IMR-90 (cell line): ENCODE results near the gene LENEP. TPM values are rescaled to one million over a fixed set of nuclear protein-coding genes. Genes with fewer than 3 reads are reported as not detected.

Experiments
- ATAC-seq: fragments of 200-7000 bp; cut with Tn5 transposase; 2 replicates; pipeline ENCODE4 v1.9.1; 2020; ENCODE audit warnings: low read depth, mild to moderate bottlenecking, moderate library complexity
- BruUV-seq: library from RNA; stranded (reverse); fragments of 400-500 nt; replicated peaks from 2 replicates; lab custom pipeline; 2021; lab: Mats Ljungman, UMichigan
- CTCF ChIA-PET: fragments of 300-600 bp; formaldehyde crosslinking; extraction: SDS; loops from one replicate; lab custom pipeline; 2021; ENCODE audit warnings: antibody characterized with exemption; lab: Yijun Ruan, JAX
- POLR2A ChIA-PET: fragments of 300-600 bp; sonication (Branson Sonifier 250); formaldehyde crosslinking; loops from one replicate; lab custom pipeline; 2022; ENCODE audit warnings: antibody characterized with exemption; ENCODE audit not compliant: unreplicated experiment; lab: Charles Lee
- DNase-seq: peaks from one replicate; pipeline ENCODE4 v3.0.0; 2013
- H2AFZ ChIP-seq: replicated peaks from 2 replicates; pipeline ENCODE3; 2013; ENCODE audit warnings: low read length, mild to moderate bottlenecking; ENCODE audit not compliant: poor library complexity
- H2AK5ac ChIP-seq: 2 replicates; pipeline ENCODE4 v1.6.1; 2013; ENCODE audit warnings: low read depth, low read length, inconsistent platforms
- H2AK9ac ChIP-seq: replicated peaks from 2 replicates; pipeline ENCODE3; 2013; ENCODE audit warnings: mild to moderate bottlenecking, low read depth, low read length, moderate library complexity; ENCODE audit not compliant: poor library complexity
- H2BK120ac ChIP-seq: 2 replicates; pipeline ENCODE4 v1.6.1; 2013; ENCODE audit warnings: low read depth, low read length, inconsistent platforms
- H2BK15ac ChIP-seq: 3 replicates; pipeline ENCODE4 v1.6.1; 2013; ENCODE audit warnings: low read depth, low read length, inconsistent platforms
- H2BK20ac ChIP-seq: 2 replicates; pipeline ENCODE4 v1.6.1; 2013; ENCODE audit warnings: low read depth, mild to moderate bottlenecking, inconsistent platforms, low read length, moderate library complexity
- H2BK5ac ChIP-seq: 2 replicates; pipeline ENCODE4 v1.6.1; 2013; ENCODE audit warnings: mild to moderate bottlenecking, low read depth, low read length, inconsistent platforms; ENCODE audit not compliant: poor library complexity, severe bottlenecking
- H3K14ac ChIP-seq: replicated peaks from 2 replicates; pipeline ENCODE4 v1.6.1; 2013; ENCODE audit warnings: low read depth, low read length, inconsistent platforms
- H3K18ac ChIP-seq: 2 replicates; pipeline ENCODE4 v1.6.1; 2013; ENCODE audit warnings: low read depth, low read length, control low read depth
- H3K23ac ChIP-seq: 2 replicates; pipeline ENCODE4 v1.6.1; 2013; ENCODE audit warnings: low read depth, low read length, inconsistent platforms
- H3K27ac ChIP-seq: 2 replicates; pipeline ENCODE4 v1.5.1; 2013; ENCODE audit warnings: mild to moderate bottlenecking, control low read depth, low read length; ENCODE audit not compliant: insufficient read depth
- H3K27me3 ChIP-seq: 2 replicates; pipeline ENCODE4 v1.6.1; 2013; ENCODE audit warnings: low read length; ENCODE audit not compliant: control insufficient read depth, insufficient read depth
- H3K36me3 ChIP-seq: 2 replicates; pipeline ENCODE4 v1.6.1; 2013; ENCODE audit warnings: low read length, mixed read lengths; ENCODE audit not compliant: control insufficient read depth, insufficient read depth
- H3K4ac ChIP-seq: 2 replicates; pipeline ENCODE4 v1.6.1; 2013; ENCODE audit warnings: low read depth, low read length, inconsistent platforms
- H3K4me1 ChIP-seq: 2 replicates; pipeline ENCODE4 v1.6.1; 2013; ENCODE audit warnings: low read length, mixed read lengths; ENCODE audit not compliant: control insufficient read depth, insufficient read depth
- H3K4me2 ChIP-seq: 2 replicates; pipeline ENCODE4 v1.6.1; 2013; ENCODE audit warnings: low read depth, mild to moderate bottlenecking, control low read depth, low read length, moderate library complexity
- H3K4me3 ChIP-seq: 2 replicates; pipeline ENCODE4 v1.5.1; 2013; ENCODE audit warnings: low read depth, mild to moderate bottlenecking, control low read depth, low read length, moderate library complexity; ENCODE audit not compliant: insufficient read depth
- H3K56ac ChIP-seq: 2 replicates; pipeline ENCODE4 v1.6.1; 2013; ENCODE audit warnings: low read length, inconsistent platforms; ENCODE audit not compliant: insufficient read depth; ENCODE audit errors: extremely low read depth
- H3K79me1 ChIP-seq, 2 experiments: 2 replicates each; pipeline ENCODE4 v1.6.1; 2013; ENCODE audit warnings: low read length in 2 of 2, inconsistent platforms in 1 of 2, low read depth in 1 of 2
- H3K9ac ChIP-seq: 2 replicates; pipeline ENCODE4 v1.6.1; 2013; ENCODE audit warnings: low read depth, low read length, control low read depth
- H3K9me1 ChIP-seq: 2 replicates; pipeline ENCODE4 v1.6.1; 2013; ENCODE audit warnings: low read length, inconsistent platforms; ENCODE audit not compliant: insufficient read depth
- H3K9me3 ChIP-seq: 2 replicates; pipeline ENCODE4 v1.6.1; 2013; ENCODE audit warnings: low read length; ENCODE audit not compliant: control insufficient read depth, insufficient read depth
- H4K20me1 ChIP-seq: 2 replicates; pipeline ENCODE4 v1.6.1; 2013; ENCODE audit warnings: low read length, inconsistent platforms; ENCODE audit not compliant: insufficient read depth
- H4K5ac ChIP-seq: 2 replicates; pipeline ENCODE4 v1.6.1; 2013; ENCODE audit warnings: mild to moderate bottlenecking, low read depth, low read length, control low read depth
- H4K8ac ChIP-seq, 2 experiments: 2 replicates each; pipeline ENCODE4 v1.6.1; 2013; ENCODE audit warnings: low read depth in 2 of 2, low read length in 2 of 2, control low read depth in 1 of 2, inconsistent platforms in 1 of 2
- H4K91ac ChIP-seq: 2 replicates; pipeline ENCODE4 v1.6.1; 2013; ENCODE audit warnings: low read depth, low read length, inconsistent platforms; ENCODE audit not compliant: insufficient read depth
- BHLHE40 ChIP-seq: fragments of 150-350 bp; IDR thresholded peaks from 2 replicates; pipeline ENCODE4 v1.6.1; 2016; ENCODE audit warnings: mild to moderate bottlenecking, low read depth, low read length
- CEBPB ChIP-seq: IDR thresholded peaks from 2 replicates; pipeline ENCODE4 v1.6.1; 2012; ENCODE audit warnings: low read depth, low read length, improper control_type of control experiment
- CHD1 ChIP-seq: IDR thresholded peaks from 2 replicates; pipeline ENCODE4 v1.6.1; 2012; ENCODE audit warnings: low read depth, low read length, improper control_type of control experiment
- FOS ChIP-seq: fragments of 150-350 bp; IDR thresholded peaks from 2 replicates; pipeline ENCODE4 v1.6.1; 2016; ENCODE audit warnings: low read depth, low read length
- MAFK ChIP-seq: IDR thresholded peaks from 2 replicates; pipeline ENCODE4 v1.6.1; 2012; ENCODE audit warnings: low read depth, low read length, improper control_type of control experiment
- MAZ ChIP-seq: IDR thresholded peaks from 2 replicates; pipeline ENCODE4 v1.6.1; 2012; ENCODE audit warnings: low read depth, mild to moderate bottlenecking, low read length, improper control_type of control experiment, moderate library complexity, borderline replicate concordance
- MXI1 ChIP-seq: IDR thresholded peaks from 2 replicates; pipeline ENCODE4 v1.6.1; 2012; ENCODE audit warnings: low read depth, mild to moderate bottlenecking, low read length, moderate library complexity, borderline replicate concordance
- POLR2A ChIP-seq: IDR thresholded peaks from 2 replicates; pipeline ENCODE4 v1.6.1; 2012; ENCODE audit warnings: mild to moderate bottlenecking, low read depth, low read length
- RAD21 ChIP-seq: IDR thresholded peaks from 2 replicates; pipeline ENCODE4 v1.6.1; 2012; ENCODE audit warnings: low read length, improper control_type of control experiment
- RCOR1 ChIP-seq: IDR thresholded peaks from 2 replicates; pipeline ENCODE4 v1.6.1; 2012; ENCODE audit warnings: mild to moderate bottlenecking, low read length, improper control_type of control experiment; ENCODE audit not compliant: insufficient replicate concordance
- SMC3 ChIP-seq: fragments of 150-350 bp; IDR thresholded peaks from 2 replicates; pipeline ENCODE4 v1.6.1; 2016; ENCODE audit warnings: low read depth, mild to moderate bottlenecking, antibody characterized with exemption, low read length, moderate library complexity
- WGBS, 2 experiments: methylation state at CpG; one replicate each; pipeline versions ENCODE4 v1.1.5 to v1.1.7; 2013; ENCODE audit warnings: missing lambda C conversion rate in 2 of 2; ENCODE audit not compliant: insufficient read length in 1 of 2; ENCODE audit errors: extremely low coverage in 2 of 2; 5-methylcytosine and 5-hydroxymethylcytosine counted together
- dilution Hi-C: fragments of 300-500 bp; cut with HindIII; formaldehyde crosslinking; loops from one replicate; pipeline ENCODE4 v1.14.3; 2018; ENCODE audit warnings: low sequenced_read_pairs; ENCODE audit not compliant: unreplicated experiment
- in situ Hi-C: fragments of 300-500 bp; cut with MboI; formaldehyde crosslinking; loops from 3 replicates; pipeline ENCODE4 v1.14.3; 2019; ENCODE audit warnings: low sequenced_read_pairs, inconsistent platforms, mixed read lengths
- intact Hi-C: fragments of 100-400 bp; cut with micrococcal nuclease; formaldehyde crosslinking; loops from 2 replicates; pipeline ENCODE4 v1.10.0; 2022
- polyA plus RNA-seq, 3 experiments: library from polyadenylated mRNA; depleted of rRNA; stranded (reverse); fragments of >200 nt; gene quantifications; 2 replicates each; pipeline ENCODE4 v1.2.3, GENCODE V29; 2012; ENCODE audit warnings: low replicate concordance in 1 of 3
- total RNA-seq: library from RNA; depleted of rRNA; stranded (reverse); fragments of >200 nt; gene quantifications from 2 replicates; pipeline ENCODE4 v1.2.3, GENCODE V29; 2012
- TF ChIP-seq, protein P1 (sequence below): conservative IDR thresholded peaks from 2 replicates; pipeline ENCODE4 v1.5.1; 2012; ENCODE audit warnings: mild to moderate bottlenecking, low read depth, low read length, improper control_type of control experiment
- TF ChIP-seq, protein P2 (sequence below): fragments of 150-350 bp; IDR thresholded peaks from 2 replicates; pipeline ENCODE4 v1.6.1; 2017; ENCODE audit warnings: mild to moderate bottlenecking, antibody characterized with exemption, low read length, low read depth

The LENEP gene
- total and polyA plus RNA-seq, 2 of the 4 experiments (the other 2 are of a cell fraction), result not detected

DNA sequence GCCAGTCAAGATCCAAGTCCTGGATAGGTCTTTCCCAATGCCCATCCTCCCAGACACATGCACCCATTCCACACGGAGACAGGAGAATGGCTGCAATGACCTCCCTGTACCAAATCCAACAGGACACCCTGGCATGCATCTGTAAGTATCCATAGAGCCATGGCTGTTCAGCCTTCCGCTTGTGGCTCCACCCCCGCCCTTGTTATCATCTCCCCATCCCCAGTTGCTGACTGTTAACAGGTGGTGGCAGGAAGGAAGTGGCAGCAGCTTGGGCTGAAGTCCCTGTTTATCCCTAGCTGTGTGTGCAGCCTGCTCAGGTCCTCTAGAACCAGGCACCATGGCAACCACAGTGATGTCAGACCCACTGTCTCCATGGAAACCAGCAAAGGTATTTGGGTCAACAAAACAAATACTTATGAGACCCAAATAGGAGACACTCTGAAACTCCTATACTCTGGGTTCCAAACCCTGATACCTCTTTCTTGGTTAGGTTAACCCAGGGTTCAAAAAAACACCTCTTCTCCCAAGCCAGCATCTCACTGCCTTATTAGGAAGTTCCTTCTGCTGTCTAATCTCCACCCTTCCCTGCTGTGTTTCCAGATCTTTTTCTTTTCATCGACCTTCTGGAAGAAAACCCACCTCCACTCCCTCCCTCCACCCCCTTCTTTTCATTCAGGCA lies 38.2 kb upstream of the LENEP start:
- no peak overlapping the region for H2BK15ac ChIP-seq
- H3K4me1 ChIP-seq, result peaks cover 11% of the 10 kb centered on the region
- no peak overlapping the region; the same call in 1 of the 2 replicates for H4K5ac ChIP-seq
- no TSS peak for BruUV-seq
- peaks cover 19% of the 10 kb centered on the region for H3K36me3 ChIP-seq
- H3K9me3 ChIP-seq, result no peaks in the 10 kb centered on the region
- H2AFZ ChIP-seq, result peak overlapping the region; percentile 63
- intact Hi-C loops (loop anchor here (5.0 kb wide), 1 partner anchor 107 kb away; the partner anchor contains the start of gene EFNA4), dilution Hi-C loops (no loop called here), in situ Hi-C loops (loop anchor here (10.0 kb wide), 1 partner anchor 100 kb away; the partner anchor contains the start of gene ADAM15)
- DNase-seq (peak; percentile 82), ATAC-seq (peak; percentile 28)
- no peak overlapping the region; the same call in 1 of the 2 replicates for H3K14ac ChIP-seq
- H2AK5ac ChIP-seq, result peak overlapping the region; percentile 35; the same call in 1 of the 2 replicates
- H3K9ac ChIP-seq, result peak overlapping the region; percentile 81
- H3K23ac ChIP-seq, result no peak overlapping the region; the same call in 1 of the 2 replicates
- H2AK9ac ChIP-seq, result peak overlapping the region; percentile 44
- ChIA-PET CTCF (interaction anchor here (0.7 to 1.5 kb wide), 6 partner anchors 18 to 408 kb away, joined by 3 to 7 read pairs (median 4); partner anchors contain the start of genes KRTCAP2 and PMVK), POLR2A (interaction anchor here (0.8 to 1.2 kb wide), 5 partner anchors 15 to 103 kb away, joined by 3 to 7 read pairs (median 4); partner anchors contain the start of gene PMVK)
- H4K8ac ChIP-seq, result no peak overlapping the region; a peak in 1 of 4 replicates
- H2BK20ac ChIP-seq, result no peak overlapping the region
- H3K4me3 ChIP-seq, result peak overlapping the region; percentile 59
- WGBS, 2 experiments, result 6% methylated on average over 2 of the region's 4 CpGs; no CpG with 5 or more reads in 1 of the 2 experiments
- no peak overlapping the region for H4K91ac ChIP-seq
- H3K4me2 ChIP-seq, result peak overlapping the region; percentile 90
- H3K4ac ChIP-seq, result peak overlapping the region; percentile 73; the same call in 1 of the 2 replicates
- H3K27ac ChIP-seq, result no peak overlapping the region
- H3K9me1 ChIP-seq, result peaks cover 9% of the 10 kb centered on the region
- H4K20me1 ChIP-seq, result peaks cover 14% of the 10 kb centered on the region
- peaks cover 8 to 47% of the 10 kb centered on the region in 2 experiments; a peak in 3 of 4 replicates for H3K79me1 ChIP-seq
- no peak overlapping the region for H2BK120ac ChIP-seq
- H3K56ac ChIP-seq, result no peak overlapping the region
- no peak overlapping the region for H3K18ac ChIP-seq
- H2BK5ac ChIP-seq, result no peak overlapping the region
- no peaks in the 10 kb centered on the region for H3K27me3 ChIP-seq
- TF ChIP-seq RCOR1 (no peak), SMC3 (no peak), POLR2A (no peak; the same call in 1 of the 2 replicates), RAD21 (no peak), MAFK (no peak), MAZ (no peak), BHLHE40 (no peak), CEBPB (no peak), CHD1 (0 out of 2 replicates have a peak, but pooled peaks have one; percentile 48), FOS (no peak), MXI1 (no peak)
- TF ChIP-seq, protein P1, sequence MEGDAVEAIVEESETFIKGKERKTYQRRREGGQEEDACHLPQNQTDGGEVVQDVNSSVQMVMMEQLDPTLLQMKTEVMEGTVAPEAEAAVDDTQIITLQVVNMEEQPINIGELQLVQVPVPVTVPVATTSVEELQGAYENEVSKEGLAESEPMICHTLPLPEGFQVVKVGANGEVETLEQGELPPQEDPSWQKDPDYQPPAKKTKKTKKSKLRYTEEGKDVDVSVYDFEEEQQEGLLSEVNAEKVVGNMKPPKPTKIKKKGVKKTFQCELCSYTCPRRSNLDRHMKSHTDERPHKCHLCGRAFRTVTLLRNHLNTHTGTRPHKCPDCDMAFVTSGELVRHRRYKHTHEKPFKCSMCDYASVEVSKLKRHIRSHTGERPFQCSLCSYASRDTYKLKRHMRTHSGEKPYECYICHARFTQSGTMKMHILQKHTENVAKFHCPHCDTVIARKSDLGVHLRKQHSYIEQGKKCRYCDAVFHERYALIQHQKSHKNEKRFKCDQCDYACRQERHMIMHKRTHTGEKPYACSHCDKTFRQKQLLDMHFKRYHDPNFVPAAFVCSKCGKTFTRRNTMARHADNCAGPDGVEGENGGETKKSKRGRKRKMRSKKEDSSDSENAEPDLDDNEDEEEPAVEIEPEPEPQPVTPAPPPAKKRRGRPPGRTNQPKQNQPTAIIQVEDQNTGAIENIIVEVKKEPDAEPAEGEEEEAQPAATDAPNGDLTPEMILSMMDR, result 0 out of 2 replicates have a peak, but pooled peaks have one; percentile 2
- TF ChIP-seq, protein P2, sequence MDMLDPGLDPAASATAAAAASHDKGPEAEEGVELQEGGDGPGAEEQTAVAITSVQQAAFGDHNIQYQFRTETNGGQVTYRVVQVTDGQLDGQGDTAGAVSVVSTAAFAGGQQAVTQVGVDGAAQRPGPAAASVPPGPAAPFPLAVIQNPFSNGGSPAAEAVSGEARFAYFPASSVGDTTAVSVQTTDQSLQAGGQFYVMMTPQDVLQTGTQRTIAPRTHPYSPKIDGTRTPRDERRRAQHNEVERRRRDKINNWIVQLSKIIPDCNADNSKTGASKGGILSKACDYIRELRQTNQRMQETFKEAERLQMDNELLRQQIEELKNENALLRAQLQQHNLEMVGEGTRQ, result no peak
